Tibial artery (tissue), 4 donors: ENCODE data around the gene PROX2.

Source experiments
- DNase-seq, 2 donors: peaks; one replicate each; pipeline ENCODE4 v3.0.0-alpha.2; 2019
- H3K27ac ChIP-seq, 2 donors: fragments of 200-600 bp; sonication (generic) in 1 of 2; 1 replicate in 1 of 2; 2 replicates in 1 of 2; pipeline ENCODE4 v1.5.1; 2018 to 2019; ENCODE audit warnings: mild to moderate bottlenecking in 1 of 2
- H3K27me3 ChIP-seq, 2 donors: fragments of 200-600 bp; sonication (generic) in 1 of 2; one replicate each; pipeline versions ENCODE4 v1.5.1 to v1.6.0; 2016 to 2019
- H3K36me3 ChIP-seq, 3 donors: fragments of 200-600 bp; sonication (generic) in 2 of 3; one replicate each; pipeline ENCODE4 v1.5.1; 2016 to 2019; ENCODE audit warnings: mild to moderate bottlenecking in 2 of 3
- H3K4me1 ChIP-seq, 4 donors: fragments of 200-600 bp; sonication (generic) in 2 of 4; 1 replicate in 3 of 4; 2 replicates in 1 of 4; pipeline ENCODE4 v1.5.1; 2016 to 2019
- H3K4me3 ChIP-seq, 2 donors: fragments of 200-600 bp; sonication (generic) in 1 of 2; 1 replicate in 1 of 2; 2 replicates in 1 of 2; pipeline ENCODE4 v1.5.1; 2018 to 2019; ENCODE audit warnings: mild to moderate bottlenecking in 2 of 2
- H3K9me3 ChIP-seq, 3 donors: fragments of 200-600 bp; sonication (generic) in 1 of 3; one replicate each; pipeline ENCODE4 v1.5.1; 2016 to 2019
- CTCF ChIP-seq, 2 experiments: fragments of 200-600 bp in 1 of 2; fragments of 450-650 bp in 1 of 2; IDR thresholded peaks; one replicate each; pipeline ENCODE4 v1.5.1; 2017 to 2019; ENCODE audit warnings: antibody characterized with exemption in 2 of 2, mild to moderate bottlenecking in 1 of 2, moderate library complexity in 1 of 2
- intact Hi-C: fragments of 100-400 bp; cut with DNase I; formaldehyde crosslinking; loops from one replicate; pipeline ENCODE4 v1.15.0; 2023; ENCODE audit warnings: low total_unique reads

Gene PROX2

GRCh38 chr14:74836251-74836960, 39.5 kb downstream of the PROX2 start:
- intact Hi-C loops = no loop called here
- no peaks in the 10 kb centered on the region for H3K9me3 ChIP-seq
- no peak for DNase-seq
- no peak for TF ChIP-seq CTCF (IDR thresholded peaks at IDR 0.05)
- H3K4me3 ChIP-seq = no peak overlapping the region
- peaks cover 9 to 32% (median 23%) of the 10 kb centered on the region in 3 donors for H3K36me3 ChIP-seq
- no peaks in the 10 kb centered on the region for H3K27me3 ChIP-seq
- no peaks in the 10 kb centered on the region for H3K4me1 ChIP-seq
- H3K27ac ChIP-seq = no peak overlapping the region

DNA sequence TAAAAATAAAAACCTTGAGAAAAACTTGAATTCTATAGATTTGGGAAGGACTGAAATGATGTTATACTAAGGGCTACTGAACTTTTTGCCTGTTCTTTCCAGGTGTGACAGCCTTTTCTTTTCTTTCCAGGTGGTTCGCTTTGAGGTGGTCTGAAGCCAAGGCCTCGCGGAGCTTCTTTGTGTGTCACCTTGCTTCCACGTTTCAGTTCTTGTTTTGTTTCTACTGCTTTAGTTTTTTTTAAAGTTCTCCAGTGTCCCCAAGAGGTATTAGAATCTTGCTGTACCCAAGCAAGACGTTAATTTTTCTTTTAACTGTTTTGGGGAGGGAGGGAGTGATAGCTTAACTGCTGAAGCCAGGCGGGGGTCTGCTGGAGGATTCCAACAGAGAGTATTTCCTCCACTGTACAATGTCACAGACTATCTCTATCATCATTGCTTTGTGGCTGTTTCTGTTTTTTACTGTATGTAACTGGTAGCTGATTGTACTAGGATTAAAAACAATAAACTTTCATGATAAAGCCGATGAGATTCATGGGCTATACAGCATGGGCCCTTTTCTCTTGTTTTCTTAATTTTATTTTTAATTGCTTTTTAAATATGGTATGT, 40.2 kb downstream of the PROX2 start:
- Histone ChIP-seq H3K27me3 (no peaks in the 10 kb centered on the region), H3K9me3 (no peaks in the 10 kb centered on the region)

GRCh38 chr14:74834692-74835392, 41.1 kb downstream of the PROX2 start:
- H3K4me3 ChIP-seq = no peak overlapping the region
- no peaks in the 10 kb centered on the region for H3K27me3 ChIP-seq
- H3K4me1 ChIP-seq = no peaks in the 10 kb centered on the region
- H3K27ac ChIP-seq = no peak overlapping the region
- peaks cover 21 to 36% (median 34%) of the 10 kb centered on the region in 3 donors for H3K36me3 ChIP-seq
- no peak for TF ChIP-seq CTCF (IDR thresholded peaks at IDR 0.05)
- H3K9me3 ChIP-seq = no peaks in the 10 kb centered on the region
- intact Hi-C loops = no loop called here
- DNase-seq = no peak

More for the DNA sequence above, 40.2 kb downstream of the PROX2 start:
- intact Hi-C loops = no loop called here
- no peak for DNase-seq
- no peak for TF ChIP-seq CTCF (IDR thresholded peaks at IDR 0.05)
- peaks cover 12 to 32% (median 29%) of the 10 kb centered on the region in 3 donors for H3K36me3 ChIP-seq
- H3K27ac ChIP-seq = no peak overlapping the region
- H3K4me3 ChIP-seq = no peak overlapping the region
- no peaks in the 10 kb centered on the region for H3K4me1 ChIP-seq

DNA sequence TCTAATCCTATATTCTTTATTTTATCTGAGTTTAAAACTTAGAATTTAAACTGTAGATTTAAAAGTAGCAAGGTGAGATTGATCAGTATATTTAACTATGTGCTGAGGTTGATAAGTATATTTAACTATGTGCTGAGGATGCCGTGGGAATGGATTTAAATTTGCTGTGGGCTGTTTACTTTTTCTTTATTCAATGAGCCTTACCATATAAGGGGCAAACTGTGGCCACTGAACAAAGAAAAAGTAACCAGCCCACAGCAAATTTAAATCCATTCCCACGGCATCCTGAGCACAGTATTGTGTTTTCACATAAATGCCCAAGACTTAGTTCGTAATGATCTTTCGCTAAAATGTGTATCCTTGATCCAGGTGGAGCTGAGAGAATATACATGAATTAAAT, 43.1 kb downstream of the PROX2 start:
- intact Hi-C loops = no loop called here
- Histone ChIP-seq H3K4me3 (no peak overlapping the region), H3K9me3 (no peaks in the 10 kb centered on the region), H3K27me3 (no peaks in the 10 kb centered on the region), H3K4me1 (no peaks in the 10 kb centered on the region), H3K36me3 (peaks cover 30 to 46% (median 45%) of the 10 kb centered on the region in 3 donors), H3K27ac (no peak overlapping the region)
- TF ChIP-seq CTCF (IDR thresholded peaks at IDR 0.05) = no peak
- no peak for DNase-seq

DNA sequence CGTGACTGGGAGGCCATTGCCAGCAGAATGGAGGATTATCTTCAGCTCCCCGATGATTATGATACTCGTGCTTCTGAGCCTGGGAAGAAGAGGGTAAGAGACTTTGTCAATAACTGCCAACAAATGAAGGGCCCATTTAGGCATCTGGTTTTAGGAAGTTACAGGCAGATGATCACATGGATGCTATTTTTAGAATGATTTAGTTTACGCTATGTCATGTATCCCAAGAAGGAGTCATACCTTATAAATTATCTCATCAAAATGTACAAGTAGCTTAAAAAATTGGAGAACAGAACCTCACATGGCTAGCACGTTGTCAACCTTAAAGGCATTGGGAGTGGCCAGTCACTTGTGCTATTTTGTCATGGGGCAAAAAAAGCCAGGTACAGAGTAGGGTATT, 46.7 kb downstream of the PROX2 start:
- H3K9me3 ChIP-seq = no peaks in the 10 kb centered on the region
- H3K36me3 ChIP-seq = peaks cover 21 to 32% (median 30%) of the 10 kb centered on the region in 3 donors
- H3K27ac ChIP-seq = no peak overlapping the region
- no peak overlapping the region for H3K4me3 ChIP-seq
- no peak for TF ChIP-seq CTCF (IDR thresholded peaks at IDR 0.05)
- no peak for DNase-seq
- H3K27me3 ChIP-seq = no peaks in the 10 kb centered on the region
- no peaks in the 10 kb centered on the region for H3K4me1 ChIP-seq
- intact Hi-C loops = no loop called here
